ENCODE data around the gene ARHGAP11A.

ARHGAP11A gene

DNA sequence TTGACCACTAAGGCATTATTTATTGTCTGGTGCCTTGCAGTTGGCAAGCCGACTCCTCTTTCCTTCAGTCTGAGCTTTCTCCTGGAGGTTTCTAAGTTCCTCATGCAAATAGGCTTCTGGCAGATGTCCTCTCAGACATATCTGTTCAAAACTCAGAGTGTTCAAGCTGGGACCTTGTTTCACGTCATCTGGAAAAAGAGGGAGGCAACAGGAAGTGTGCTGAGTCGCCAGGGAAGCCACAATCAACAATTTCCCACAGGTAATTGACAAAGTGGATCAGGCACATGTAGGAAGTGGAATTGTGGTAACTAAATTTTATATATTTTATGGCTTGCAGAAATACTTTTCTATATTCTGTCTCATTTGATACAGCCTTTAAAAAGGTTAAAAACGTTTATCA is 40.8 kb downstream of the ARHGAP11A start:
- no peak for DNase-seq (ENCODE audit: low read depth, low spot score)

DNA sequence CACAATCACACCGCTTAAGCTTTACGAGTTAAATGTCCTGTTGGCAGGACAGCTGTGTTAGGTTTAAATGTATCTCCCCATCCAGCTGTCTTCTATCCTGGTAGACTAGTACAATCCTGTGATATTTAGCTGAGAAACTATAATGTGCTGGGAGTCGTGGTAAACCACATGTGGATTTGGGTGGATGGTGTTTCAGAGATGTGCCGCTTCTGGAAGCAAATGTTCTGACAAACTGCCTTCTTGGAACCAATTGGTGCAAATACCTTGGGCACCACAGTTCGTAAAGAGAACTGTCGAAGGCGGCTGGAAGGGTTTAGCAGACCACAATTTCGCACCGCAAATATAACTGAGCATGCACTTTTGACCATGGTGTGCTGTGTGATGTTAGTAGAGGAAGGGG is 41.2 kb downstream of the ARHGAP11A start:
- no peak for DNase-seq (ENCODE audit: low read depth, low spot score)

DNA sequence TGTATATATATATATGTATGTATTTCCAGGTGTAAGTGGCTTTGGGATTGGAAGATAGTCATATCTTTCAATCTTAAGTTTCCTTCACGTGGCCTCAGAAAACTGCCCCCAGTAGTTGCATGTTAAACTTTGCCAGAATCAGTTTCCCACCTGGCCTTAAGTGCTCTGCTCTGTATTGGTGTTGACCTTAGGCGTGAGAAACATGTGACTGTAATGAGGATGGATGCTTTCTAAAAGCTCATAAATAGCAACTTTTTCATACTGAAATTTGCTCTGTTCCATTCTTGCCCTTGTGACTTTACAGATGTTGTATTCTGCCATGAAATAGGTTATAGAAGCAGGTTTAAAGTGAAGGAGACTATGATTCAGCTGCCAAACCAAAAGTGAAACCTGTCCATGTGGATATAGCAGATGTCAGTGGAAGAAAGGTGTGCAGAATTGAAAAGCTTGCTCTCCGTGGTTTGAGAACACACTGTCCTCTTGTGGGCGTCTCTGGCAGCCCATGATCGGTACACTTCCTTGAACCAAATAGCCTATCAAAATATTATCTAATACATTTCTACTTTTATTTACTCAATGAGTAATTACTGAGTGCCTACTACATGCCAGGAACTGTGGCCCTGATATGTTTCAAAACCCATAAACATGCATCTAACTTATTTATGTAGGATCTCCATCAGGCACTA is 42.0 kb downstream of the ARHGAP11A start:
- no peak for DNase-seq (ENCODE audit: low read depth, low spot score)

DNA sequence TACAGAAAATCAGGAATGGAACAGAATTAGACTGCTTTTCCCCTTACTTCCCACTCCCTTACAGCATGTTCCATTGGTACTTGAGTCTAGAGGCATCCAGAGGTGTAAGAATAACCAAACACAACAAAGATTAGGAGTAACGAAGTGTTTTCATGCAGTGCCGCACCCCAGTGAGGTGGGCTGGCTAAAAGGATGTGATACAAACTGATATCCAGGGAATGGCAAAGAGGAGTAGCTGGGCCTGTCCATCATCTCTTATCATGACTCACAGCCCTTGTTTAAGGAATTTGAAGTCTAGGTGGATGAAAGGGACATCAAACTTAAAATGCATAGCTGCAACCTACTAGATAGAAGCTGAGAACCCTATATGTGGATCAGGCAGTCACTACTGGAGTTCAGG is 42.6 kb downstream of the ARHGAP11A start:
- DNase-seq (ENCODE audit: low read depth, low spot score): no peak

DNA sequence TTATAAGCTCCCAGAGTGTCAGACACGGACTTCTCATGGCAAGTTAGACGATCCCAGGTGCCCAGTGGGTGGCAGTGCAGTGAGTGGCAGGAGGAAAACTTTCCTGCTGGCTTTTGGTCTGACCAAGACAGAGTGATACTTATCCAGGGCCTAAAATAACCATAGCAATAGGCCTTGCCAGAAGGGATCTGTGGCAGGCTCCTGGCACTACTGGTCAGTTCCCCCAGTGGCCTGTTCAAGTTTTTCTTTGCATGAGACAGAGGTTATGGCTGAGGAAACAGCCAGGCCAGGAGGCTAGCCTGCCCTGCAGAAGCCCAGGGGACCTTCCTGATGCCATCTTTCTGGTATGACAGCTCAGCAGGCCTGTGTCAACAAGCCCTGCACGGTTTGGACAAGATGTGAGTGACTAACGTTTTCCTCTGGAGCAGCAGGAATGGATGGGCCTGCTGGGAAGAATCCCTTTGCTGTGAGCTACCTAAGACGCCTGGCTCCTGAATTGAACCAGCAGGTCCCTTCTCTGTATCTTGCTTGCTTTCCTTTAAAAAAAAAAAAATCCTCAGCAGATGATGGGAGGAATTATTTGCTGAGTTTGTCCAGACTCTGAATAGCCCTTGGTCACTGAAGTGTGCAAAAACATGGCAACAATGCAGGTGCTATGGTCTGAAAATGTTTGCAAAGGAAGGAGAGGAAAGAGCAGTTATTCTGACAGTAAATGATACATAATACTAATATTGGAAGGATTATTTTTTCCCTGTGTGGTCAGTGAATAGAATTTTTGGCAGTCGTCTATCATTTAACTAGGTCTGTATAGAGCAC is 44.2 kb downstream of the ARHGAP11A start:
- DNase-seq (ENCODE audit: low read depth, low spot score): no peak

DNA sequence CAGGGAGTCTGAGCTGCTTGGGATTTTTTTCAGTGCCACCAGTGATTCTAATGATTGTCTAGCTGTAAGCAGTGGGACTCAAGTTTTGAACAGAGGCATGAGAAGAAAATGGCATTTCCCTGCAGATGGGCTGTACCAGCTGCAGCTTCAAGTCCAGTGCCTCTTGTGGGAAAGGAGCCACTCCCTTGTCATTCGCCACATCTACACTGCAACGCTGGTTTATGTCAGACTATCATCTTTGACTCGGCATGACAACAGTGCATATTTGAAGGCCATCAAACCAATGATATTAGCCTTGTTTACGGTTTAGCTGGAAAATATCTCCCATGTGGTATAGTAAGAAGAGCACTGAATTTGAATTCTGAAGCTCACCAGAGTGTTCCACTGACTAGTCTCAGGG is 48.4 kb downstream of the ARHGAP11A start:
- no peak for DNase-seq (ENCODE audit: low read depth, low spot score)

DNA sequence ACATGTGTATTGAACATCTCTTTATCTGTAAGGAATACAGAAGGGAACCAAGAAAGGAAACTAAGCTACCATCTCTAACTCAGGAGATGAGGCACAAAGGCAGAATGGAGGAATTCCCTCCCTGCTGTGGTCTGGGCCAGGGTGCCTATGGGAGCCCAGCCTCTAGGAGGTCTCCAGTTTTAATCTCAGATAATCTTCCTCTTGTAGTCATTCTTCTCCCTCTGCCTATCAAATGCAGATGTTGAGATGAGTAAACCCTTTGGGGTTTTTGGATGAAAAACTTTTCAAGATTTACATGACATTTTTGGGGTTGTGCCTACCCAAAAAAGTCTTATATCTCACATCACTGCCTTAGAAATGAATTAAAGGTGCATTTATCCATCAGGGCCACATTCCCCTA is 49.5 kb downstream of the ARHGAP11A start:
- no peak for DNase-seq (ENCODE audit: low read depth, low spot score)

DNA sequence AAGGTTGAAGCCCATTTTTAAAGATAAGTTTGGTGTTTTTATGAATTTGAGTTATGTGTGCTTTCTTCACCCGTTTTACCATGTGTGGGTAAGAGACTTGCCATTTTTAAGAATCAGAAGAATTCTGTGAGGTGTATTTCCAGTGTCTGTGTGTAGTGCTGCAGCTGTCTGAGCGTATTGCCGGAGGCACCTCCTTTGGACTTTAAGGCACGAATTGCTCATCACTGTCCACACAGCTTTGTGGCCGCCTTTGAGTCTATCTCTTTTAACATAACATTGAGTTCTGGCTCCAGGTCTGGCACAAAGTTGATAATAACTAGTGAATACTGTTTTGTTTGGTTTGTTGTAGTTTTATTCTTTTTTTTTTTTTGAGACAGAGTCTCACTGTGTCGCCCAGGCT is 52.0 kb downstream of the ARHGAP11A start:
- DNase-seq (ENCODE audit: low read depth, low spot score): no peak

DNA sequence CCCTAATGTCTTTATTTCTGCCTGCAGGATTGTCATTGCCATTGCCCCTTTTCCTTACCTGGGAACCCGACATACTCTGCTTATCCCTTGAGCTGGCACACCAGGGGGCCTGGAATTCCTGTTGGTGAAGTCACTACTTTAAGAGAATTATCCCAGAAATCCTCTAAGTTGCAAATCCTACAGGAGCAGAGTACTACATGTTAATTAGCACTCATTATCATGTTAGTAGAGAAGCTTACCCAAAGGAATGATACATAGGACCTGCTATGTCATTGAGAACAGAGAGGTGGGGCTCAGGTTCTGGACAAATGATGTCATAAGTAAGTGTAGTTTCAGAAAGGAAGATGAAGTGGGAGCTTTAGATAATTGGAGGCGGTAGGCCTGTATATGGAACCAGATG is 53.6 kb downstream of the ARHGAP11A start:
- DNase-seq (ENCODE audit: low read depth, low spot score): no peak

- no peak for DNase-seq (ENCODE audit: low read depth, low spot score)
Measured at GRCh38 chr15:32669896-32670611, 54.8 kb downstream of the ARHGAP11A start.

- no peak for DNase-seq (ENCODE audit: low read depth, low spot score)
Measured at GRCh38 chr15:32670623-32671022, 55.3 kb downstream of the ARHGAP11A start.

GRCh38 chr15:32671339-32672325 is 56.3 kb downstream of the ARHGAP11A start:
- no peak for DNase-seq (ENCODE audit: low read depth, low spot score)

- DNase-seq (ENCODE audit: low read depth, low spot score): no peak
Measured at GRCh38 chr15:32674681-32675080, 59.4 kb downstream of the ARHGAP11A start.

GRCh38 chr15:32675466-32675865 is 60.2 kb downstream of the ARHGAP11A start:
- no peak for DNase-seq (ENCODE audit: low read depth, low spot score)

DNA sequence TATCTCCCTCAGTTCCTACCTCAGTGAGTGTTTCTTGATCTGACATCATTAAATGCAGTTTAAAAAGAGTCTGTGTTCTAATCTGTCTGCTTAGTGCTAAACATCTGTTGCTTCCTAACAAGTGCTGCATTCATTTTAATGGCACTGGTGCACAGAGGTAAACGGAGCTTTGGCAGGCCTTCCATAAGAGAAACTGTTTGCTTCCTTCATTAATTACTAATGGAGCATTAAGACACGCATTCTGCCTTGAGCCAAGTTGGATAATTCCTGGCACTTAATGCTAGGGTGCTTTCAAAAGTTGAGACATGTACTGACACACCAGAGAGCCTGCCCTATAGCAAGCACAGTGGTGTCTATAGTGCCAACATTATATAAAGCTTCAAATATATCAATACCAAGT is 60.9 kb downstream of the ARHGAP11A start:
- DNase-seq (ENCODE audit: low read depth, low spot score): no peak

- no peak for DNase-seq (ENCODE audit: low read depth, low spot score)
Measured at GRCh38 chr15:32677238-32677750, 62.0 kb downstream of the ARHGAP11A start.

DNA sequence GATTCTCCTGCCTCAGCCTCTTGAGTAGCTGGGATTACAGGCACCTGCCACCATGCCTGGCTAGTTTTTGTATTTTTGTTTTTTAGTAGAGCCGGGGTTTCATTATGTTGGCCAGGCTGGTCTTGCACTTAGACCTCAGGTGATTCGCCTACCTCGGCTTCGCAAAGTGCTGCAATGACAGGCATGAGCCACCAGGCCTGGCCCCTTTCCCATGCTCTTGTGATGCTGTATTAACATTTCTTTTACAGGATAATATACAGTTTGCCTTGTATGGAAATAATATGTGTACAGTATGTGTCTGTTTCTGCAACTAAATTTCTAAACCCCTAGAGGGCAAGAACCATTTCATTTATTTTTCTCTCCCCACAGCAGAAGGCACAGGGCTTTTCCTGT is 64.0 kb downstream of the ARHGAP11A start:
- DNase-seq (ENCODE audit: low read depth, low spot score): no peak

DNA sequence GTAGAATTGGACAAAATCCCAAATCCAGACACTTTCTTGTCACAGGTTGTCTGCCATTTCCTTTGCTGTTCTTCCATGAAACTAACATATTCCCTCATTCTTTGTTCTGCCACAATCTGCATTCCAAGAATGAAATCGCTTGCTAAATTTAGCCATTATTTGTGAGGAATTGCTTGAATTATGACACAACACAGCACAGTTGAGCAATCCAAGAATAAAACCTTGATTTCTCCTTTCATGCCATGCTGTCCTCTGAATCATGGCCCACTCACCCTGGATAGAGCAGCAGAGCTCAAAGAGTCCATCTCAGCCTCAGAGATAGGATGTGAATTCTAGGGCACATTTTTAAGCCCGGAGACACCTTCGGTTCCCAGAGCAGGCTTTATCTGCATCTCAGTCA is 67.3 kb downstream of the ARHGAP11A start:
- no peak for DNase-seq (ENCODE audit: low read depth, low spot score)

- no peak for DNase-seq (ENCODE audit: low read depth, low spot score)
Measured at GRCh38 chr15:32682977-32683630, 67.8 kb downstream of the ARHGAP11A start.

GRCh38 chr15:32683906-32684584 is 68.7 kb downstream of the ARHGAP11A start:
- DNase-seq (ENCODE audit: low read depth, low spot score): no peak

All from activated naive CD8-positive, alpha-beta T cell treated with anti-CD3 and anti-CD28 coated beads, Interleukin-2, amount 50 U/mL, for 16 hours (primary cell).